GM18868 (cell line): ENCODE data around the gene ZNF436.

ENCODE experiments used
- ATAC-seq: cut with Tn5 transposase; IDR thresholded peaks from one replicate; pipeline ENCODE4 v1.9.1; 2021; ENCODE audit warnings: mild to moderate bottlenecking, moderate library complexity; ENCODE audit not compliant: unreplicated experiment

Gene ZNF436

DNA sequence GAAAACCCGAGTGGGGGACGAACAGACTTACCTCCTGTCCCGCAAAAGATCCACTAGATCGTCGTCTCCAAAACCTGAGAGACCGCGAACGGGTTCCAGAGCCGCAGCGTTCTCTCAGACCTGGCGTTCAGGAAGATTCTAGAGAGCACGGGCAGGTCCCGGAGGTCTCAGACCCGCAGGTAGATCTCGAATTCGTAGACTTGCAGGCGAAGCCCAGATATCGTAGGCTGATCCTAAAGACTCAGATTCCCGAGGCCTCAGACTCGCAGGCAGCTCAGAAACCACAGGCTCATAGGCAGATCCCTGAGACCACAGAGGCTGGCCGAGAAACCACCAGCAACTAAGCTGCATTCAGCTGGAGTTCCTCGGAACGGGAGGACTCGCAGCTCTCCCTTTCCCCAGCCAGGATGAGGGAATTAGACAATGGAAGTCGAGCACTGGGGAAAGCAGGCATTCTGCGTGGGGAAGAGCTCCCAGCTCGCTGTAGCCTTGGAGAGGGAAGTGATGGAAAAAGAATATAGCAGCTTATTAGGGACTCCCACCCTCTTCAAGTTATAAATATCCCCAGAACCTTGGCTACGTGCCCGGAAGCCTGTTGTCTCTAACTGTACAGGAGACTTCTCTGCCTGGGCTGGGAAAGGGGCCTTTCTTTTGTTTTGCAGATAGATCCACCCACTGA is at the start of gene ZNF436:
TSS of gene ZNF436 (minus strand) at position 502 of the 679 bp plus-strand sequence. CDS start 1,831 bp downstream, outside the sequence.
- no peak for ATAC-seq

DNA sequence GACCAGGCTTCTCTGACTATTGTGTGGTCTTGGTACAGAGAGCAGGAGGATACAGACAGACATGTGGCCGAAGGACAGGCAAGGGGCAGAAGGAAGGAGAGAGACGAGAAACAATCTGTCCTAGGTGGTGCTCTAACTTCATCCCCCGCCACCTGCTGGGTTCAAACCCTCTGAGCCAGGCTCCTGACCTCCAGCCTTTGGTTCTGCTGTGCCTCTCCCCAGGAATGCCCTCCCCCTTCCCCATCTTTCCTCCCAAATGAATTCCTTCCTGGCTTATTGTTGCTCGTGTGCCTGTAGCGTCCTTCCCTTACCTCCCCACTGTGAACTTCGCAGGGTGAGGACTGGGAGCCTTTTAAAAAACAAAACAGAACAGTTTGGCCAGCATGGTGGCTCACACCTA is 49.5 kb upstream of the ZNF436 start:
- ATAC-seq, result no peak

DNA sequence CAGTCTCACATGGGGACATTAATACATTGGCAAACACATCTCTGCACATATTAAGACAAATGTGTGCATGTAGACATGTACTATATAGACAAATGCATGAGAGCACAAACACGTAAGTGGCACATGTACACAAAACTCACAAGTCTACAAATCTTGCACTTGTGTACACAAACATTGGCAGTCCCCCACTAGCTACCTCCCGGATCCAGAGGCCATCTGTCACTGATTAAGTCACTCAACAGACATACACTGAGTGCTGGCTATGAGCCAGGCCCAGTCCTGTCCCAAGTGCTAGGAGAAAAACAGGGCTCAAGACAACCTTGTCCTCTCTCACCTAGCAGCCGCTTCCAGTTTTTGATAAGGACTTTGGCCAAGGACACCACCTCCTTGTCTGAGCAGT is 47.9 kb upstream of the ZNF436 start:
- ATAC-seq, result no peak

DNA sequence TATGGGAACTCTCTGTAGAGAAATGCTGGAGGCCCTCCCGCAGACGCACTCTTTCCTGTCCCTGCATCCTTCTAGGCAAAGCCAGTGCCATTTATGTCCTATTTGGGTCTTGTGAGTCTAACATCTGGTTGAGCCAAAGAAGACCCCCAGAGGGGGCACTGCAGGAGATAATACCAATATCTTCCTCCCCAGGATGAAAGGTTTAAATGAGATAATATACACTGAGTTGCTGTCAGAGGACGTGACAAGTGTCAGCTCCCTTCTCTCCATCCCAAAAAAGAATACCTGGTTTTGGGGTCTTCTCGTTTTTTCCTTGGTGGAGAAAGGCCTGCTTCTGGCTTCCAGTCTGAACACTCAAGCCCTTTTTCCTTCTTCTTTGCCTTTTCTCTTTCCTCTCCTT is 47.3 kb upstream of the ZNF436 start:
- no peak for ATAC-seq

DNA sequence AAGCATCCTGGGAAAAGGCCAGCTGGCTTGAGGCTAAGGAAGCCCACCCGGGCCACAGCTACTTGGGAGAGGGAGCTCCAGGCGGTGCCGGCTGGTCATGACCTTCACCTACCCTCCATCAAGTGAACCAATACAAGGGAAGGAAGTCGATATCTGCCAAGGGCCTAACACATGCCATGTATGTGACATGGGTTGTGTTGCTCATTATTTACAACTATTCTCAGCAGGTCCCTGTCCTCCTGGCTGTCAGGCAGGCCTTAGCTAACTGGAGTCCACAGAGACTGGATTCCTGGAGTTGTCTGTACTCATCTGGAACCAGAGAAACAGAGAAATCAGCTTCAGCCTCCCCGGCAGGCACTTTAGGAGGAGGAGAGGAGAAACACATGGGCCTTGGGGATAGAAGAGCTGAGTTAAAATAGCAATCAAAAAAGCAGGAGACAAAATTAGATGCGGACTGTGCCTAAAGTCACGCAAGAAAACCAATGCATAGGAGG is 39.2 kb upstream of the ZNF436 start:
- ATAC-seq, result no peak

DNA sequence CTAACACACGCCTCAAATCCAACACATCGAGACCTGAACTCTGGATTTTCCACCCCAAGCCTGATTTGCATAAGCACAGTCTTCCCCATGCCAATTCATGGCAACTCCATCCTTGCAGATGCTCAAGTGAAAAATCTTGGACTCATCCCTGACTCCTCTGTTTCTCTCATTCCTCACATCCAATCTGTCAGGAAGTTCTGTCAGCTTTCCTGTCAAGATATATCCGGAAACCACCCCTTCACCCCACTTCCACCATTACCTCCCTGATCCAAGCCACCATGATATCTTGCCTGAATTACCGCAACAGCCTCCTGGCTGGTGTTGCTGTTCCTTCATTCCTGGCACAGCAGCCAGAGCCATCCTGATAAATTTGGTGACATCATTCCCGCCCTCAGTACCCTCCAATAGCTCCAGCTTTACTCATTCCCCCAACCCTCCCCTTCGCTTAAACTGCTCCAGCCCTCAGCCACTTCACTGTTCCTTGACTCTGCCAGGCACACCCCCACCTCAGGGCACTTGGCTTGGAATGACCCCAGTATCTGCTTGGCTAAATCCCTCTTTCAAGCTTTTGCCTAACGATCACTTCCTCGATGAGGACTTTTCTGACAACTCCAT is 37.5 kb upstream of the ZNF436 start:
- no peak for ATAC-seq

DNA sequence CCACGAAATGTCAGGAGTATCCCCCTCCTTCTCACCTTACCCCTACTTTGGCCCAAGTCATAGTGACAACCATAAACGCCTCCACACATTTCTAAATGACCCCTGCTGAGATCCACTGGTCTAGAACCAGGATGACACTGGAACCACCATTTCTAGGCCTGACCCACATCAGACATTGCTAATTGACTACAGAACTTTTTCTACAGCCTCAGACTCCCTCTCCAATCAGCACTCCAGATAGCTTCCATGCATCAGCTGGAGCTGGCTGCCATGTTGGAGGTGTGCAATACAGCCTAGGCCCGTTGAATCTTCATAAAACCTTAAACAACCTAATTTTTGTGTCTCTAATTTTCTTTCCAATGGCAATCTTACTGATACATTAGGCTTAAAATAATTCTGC is 36.3 kb upstream of the ZNF436 start:
- ATAC-seq, result no peak

DNA sequence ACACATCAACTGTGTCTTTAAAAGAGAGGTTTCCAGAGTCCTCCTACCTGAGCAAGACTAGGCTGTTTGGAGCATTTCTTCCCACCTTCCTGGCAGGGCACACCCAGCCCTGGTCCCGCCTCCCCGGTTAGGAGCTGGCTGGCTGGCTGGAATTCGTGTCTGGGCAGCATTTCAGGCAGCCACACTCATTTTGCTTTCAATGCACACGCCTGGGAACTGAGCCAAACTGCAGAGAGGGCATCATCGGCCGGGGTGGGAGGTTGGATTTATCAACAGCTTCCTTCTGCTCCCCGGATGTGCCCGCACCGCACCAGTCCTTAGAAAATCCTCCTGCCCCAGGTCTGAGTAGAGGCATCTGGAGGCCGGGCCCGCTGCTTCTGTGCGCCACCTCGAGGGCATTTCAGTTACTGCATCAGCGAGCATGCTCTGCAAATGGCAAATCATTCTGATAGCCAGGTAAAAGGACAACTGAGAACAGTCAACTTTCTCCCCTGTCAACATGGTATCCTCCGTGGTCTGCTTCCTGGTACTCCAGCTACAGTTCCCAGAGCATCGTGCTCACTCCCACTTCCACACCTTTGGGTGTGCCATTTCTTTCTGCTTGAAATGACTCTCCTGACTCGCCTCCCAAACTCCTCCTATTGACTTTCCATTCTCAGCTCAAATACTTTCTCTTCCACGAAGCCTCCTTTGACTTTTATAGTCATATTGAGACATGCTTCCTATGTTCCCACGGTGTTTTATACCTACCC is 34.3 kb upstream of the ZNF436 start:
- ATAC-seq, result no peak

DNA sequence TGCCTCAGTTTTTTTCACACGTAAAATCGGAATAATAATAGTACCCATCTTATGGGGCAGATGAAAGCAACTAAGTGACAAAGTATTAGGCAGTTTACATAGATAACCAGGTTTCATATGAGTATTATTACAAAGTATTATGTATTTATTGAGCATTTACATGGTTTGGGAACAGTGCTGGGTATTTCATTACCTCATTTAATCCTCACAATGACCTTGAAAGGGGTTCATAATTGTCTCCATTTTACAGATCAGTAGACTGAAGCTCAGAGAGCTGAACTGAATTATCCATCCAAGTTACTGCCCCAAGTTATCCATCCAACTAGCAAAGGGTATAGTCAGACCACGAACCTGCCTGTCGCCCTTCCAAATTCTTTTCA is 33.7 kb upstream of the ZNF436 start:
- no peak for ATAC-seq

DNA sequence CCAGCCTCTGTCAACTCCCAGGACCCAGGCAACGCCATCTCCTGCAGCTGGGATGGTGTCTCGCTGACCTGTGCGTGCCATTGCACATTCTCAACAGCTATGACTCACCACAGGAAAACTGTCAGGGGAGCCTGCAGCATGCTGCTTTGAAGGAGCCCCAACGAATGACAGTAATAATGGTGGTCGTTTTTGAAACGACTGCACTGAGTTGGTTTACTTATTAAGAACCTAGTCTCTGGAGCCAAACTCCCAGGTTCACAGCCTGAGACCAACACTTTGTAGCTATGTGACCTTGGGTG is 33.4 kb upstream of the ZNF436 start:
- no peak for ATAC-seq

DNA sequence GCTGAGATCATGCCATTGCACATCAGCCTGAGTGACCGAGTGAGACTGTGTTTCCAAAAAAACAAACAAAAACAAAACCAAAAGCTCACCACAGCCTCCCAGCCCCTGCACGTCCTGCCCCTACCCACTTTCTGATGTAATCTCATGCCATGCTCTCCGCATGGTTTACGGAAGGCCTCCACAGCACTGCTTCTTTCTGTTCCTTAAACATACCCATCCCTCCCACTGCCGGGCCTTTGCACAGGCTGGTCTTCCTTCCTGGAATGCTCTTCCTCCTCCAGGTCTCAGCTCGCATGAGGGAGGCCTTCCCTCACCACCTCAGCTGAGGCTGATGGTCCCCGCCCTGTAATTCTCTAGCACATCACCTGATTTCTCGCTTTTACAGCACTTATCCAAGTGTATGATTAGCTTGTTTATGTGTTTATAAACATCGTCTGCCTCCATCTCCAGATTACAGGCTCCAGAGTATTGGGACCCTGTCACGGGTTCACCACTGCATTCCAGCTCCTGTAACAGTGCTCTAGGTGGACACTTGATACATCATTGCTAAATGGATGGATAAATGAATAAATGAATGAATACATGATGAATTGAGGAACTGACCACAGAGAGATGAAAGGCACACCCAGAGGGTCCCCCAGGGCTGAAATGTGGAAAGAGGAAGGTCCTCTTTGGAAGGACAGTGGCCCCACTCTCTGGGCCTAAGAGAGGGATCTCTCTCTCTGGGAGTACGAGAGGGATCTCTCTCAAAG is 32.8 kb upstream of the ZNF436 start:
- no peak for ATAC-seq

DNA sequence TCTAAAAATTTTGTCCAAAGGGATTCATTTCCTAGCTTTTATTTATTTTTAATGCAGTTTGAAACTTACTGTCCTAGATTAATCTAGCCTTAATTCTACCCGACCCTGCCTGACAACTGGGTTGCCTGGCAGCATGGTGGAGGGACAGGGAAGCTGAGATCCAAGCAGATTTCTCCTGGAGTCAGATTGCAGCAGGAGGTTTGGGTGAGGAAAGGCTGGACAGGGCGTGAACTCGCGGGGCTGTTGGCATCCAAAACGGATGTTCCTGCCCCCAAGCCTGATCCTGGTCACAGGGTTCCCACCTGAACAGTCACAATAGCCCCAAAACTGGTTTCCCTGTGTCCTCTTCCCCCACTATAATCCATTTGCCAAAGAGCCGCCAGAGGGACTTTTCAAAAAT is 31.7 kb upstream of the ZNF436 start:
- no peak for ATAC-seq

DNA sequence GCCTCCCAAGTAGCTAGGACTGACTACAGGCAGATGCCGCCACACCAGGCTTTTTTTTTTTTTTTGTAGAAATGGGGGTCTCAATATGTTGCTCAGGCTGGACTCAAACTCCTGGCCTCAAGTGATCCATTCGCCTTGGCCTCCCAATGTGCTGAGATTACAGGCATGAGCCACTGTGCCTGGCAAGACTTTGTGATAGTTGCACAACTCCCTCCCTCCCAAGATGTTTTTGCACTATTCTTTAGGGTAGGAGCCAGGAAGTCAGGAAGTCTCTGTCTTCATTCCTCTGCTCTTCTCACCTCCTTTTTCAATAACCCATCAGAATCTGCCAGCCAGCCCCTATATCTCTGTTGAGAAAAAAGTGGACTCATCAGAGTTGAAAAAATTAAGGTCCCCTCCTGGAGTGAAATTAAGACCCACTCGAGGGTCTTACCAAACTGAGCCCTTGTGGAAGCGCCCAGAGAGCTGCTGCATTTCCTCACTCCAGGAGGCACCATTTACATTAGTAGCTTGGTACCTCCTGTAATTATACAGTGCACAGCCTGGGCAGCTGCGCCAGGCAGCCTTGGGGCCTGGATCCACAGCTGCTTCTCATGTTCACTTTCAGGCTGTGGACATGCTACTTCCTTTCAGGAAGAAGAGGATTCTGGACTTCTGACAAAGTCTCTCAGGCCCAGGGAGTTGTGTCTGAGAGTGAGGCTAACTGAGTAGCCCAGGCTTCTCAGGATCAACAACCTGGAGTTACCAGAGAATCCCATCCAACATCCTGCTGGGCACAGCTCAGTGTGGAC is 30.9 kb upstream of the ZNF436 start:
- ATAC-seq, result no peak

DNA sequence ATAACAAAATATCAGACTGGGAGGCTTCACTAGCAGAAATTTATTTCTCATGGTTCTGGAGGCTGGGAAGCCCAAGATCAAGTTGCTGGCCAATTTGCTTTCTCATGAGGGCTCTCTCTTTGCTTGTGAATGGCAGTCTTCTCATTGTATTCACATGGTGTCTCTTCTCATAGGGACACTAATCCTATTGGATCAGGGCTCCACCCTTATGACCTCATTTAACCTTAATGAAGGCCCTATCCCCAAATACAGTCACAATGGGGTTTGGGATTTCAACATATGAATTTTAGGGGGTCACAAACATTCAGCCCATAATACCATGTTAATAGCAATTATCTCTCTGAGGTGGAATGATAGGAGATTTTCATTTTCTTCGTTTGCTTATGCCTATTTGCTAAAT is 29.6 kb upstream of the ZNF436 start:
- ATAC-seq, result no peak

DNA sequence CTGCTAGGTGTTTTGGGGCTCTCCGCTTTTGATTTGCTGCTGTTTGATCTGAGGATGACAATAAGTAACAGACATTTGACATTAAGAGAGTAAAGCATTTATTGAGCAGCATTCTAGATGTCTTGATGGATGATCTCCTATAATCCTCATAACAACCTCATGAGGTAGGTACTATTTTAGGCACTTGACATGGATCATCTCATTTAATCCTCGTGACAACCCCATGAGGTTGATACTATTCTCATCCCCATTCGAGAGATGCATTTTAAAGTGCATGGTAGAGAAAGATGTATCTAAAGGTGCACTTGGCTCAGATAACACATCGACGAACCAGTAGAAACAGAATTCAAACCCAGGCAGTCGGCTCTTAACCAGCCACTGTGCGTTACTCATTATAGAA is 28.3 kb upstream of the ZNF436 start:
- no peak for ATAC-seq

DNA sequence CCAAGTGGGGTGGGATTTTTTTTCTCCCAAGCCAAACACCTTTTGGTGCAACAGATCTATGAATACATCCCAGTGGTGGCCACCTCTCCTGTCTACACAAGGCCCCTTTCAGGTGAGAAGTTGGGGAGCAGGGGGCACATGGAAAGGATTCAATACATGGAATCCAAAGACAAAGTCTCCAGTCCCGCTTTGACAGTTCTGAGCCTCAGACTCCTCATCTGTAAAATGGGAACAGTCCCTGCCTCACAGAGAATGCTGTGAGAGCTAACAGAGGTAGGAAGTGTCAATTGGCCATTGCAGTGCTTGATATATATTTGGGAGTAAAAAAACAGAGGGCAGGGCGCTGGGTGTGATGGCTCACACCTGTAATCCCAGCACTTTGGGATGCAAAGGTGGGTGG is 26.7 kb upstream of the ZNF436 start:
- no peak for ATAC-seq

DNA sequence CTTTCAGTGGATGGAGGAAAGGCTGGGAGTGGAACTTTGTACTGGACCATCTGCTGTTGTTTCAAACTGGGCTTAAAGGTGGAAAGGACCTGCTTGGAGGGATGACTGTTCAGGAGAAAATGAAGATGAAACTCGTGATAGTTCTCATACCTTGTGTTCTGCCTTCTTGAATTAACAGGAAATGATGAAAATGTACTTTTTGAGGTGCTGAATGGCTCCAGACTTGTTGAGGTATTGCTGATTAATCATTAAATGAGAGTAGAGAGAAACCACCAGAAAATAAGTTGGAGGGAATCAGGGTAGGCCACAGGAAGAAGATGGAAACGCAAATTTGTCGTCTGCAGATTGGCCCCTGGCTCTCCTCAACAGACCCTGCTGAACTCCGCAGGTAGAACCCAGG is 26.2 kb upstream of the ZNF436 start:
- ATAC-seq, result no peak

DNA sequence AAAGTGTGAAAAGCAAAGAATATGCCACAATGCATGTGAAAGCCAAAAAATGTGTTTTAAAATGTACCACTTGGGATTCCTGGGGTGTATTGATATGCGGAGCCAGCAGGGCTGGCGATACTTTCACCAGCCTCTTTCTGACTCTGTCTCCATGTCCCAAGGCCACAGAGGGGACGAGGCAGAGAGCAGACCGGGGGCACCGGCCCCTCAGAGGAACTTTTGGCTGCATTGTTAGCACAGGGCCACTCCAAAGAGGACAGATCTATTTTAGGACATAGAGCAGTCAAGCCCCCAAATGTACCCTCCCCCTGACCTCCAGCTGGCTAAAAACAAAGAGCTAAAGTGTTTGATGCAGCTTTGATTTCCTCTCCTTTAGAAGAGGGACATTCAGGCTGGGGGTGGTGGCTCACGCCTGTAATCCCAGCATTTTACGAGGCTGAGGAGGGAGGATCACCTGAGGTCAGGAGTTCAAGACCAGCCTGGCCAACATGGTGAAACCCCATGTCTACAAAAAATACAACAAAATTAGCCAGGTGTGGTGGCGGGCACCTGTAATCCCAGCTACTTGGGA is 25.6 kb upstream of the ZNF436 start:
- no peak for ATAC-seq

DNA sequence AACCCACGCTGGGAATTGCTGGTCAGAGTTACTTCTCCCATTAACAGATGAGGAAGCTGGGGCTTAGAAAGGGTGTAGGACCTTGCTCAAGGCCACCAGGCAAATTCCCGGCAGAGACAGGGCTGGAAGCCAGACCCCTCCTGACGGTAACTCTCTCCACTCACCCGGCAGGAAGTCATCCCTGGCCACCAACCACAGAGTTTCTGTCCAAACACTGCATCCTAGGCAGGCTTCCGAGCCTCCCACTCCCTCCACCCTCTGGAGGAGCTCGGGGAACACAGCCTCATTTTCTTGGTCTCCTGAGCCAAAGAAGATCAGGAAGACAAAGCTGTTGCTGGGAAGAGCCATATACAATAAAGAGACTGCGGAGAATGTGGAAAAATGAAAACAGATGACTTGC is 25.0 kb upstream of the ZNF436 start:
- no peak for ATAC-seq

DNA sequence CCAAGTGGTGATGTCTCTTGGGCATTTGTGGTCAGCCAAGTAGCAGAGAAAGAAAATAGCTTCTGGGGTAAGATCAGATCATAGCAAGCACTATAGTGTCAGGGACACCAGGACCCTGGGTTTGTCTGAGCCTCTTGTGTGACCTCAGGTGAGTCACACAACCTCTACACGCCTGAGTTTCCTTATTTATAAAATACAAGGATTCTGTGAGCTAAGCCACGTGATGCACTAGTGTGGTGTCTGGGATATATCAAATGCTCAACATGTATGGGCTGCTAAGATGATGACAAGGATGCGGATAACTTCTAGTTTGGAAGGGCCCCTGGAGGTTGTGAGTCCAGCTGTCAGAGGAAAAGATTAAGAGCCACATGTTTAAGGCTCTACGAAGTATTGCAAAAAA is 24.5 kb upstream of the ZNF436 start:
- no peak for ATAC-seq
